Hepatocyte (in vitro differentiated cells): Measurements from ENCODE around the gene IL17REL. TPM values are rescaled to one million over a fixed set of nuclear protein-coding genes. Genes with fewer than 3 reads are reported as not detected.

Experiments
- DNase-seq: peaks from one replicate; pipeline ENCODE4 v3.0.0-alpha.2; 2016; ENCODE audit warnings: low spot score
- H2AFZ ChIP-seq: fragments of 200-600 bp; sonication (generic); 2 replicates; pipeline ENCODE4 v1.6.0; 2016; ENCODE audit warnings: antibody characterized with exemption, mild to moderate bottlenecking
- H3K27ac ChIP-seq: fragments of 200-600 bp; sonication (generic); 2 replicates; pipeline ENCODE4 v1.5.1; 2016; ENCODE audit warnings: mild to moderate bottlenecking
- H3K27me3 ChIP-seq: fragments of 200-600 bp; sonication (generic); 2 replicates; pipeline ENCODE4 v1.6.1; 2016
- H3K36me3 ChIP-seq: fragments of 200-600 bp; sonication (generic); replicated peaks from 2 replicates; pipeline ENCODE4 v1.5.1; 2016; ENCODE audit warnings: low read depth; ENCODE audit not compliant: insufficient read depth
- H3K4me1 ChIP-seq: fragments of 200-600 bp; sonication (generic); 2 replicates; pipeline ENCODE4 v1.5.1; 2016; ENCODE audit warnings: mild to moderate bottlenecking, moderate library complexity; ENCODE audit not compliant: insufficient read depth
- H3K4me2 ChIP-seq: fragments of 200-600 bp; sonication (generic); 2 replicates; pipeline ENCODE4 v1.6.0; 2016
- H3K4me3 ChIP-seq: fragments of 200-600 bp; sonication (generic); 2 replicates; pipeline ENCODE4 v1.5.1; 2016; ENCODE audit warnings: mild to moderate bottlenecking
- H3K79me2 ChIP-seq: fragments of 200-600 bp; sonication (generic); 2 replicates; pipeline ENCODE4 v1.6.0; 2017; ENCODE audit warnings: mild to moderate bottlenecking
- H3K9me2 ChIP-seq: fragments of 200-600 bp; sonication (generic); replicated peaks from 2 replicates; pipeline ENCODE4 v1.6.0; 2017; ENCODE audit warnings: mild to moderate bottlenecking; ENCODE audit not compliant: insufficient read depth
- H3K9me3 ChIP-seq: fragments of 200-600 bp; sonication (generic); 2 replicates; pipeline ENCODE4 v1.5.1; 2016; ENCODE audit warnings: low read depth, mild to moderate bottlenecking
- H4K20me1 ChIP-seq: fragments of 200-600 bp; sonication (generic); 2 replicates; pipeline ENCODE4 v1.6.0; 2016; ENCODE audit warnings: mild to moderate bottlenecking; ENCODE audit not compliant: insufficient read depth, poor library complexity, severe bottlenecking
- CTCF ChIP-seq: fragments of 200-600 bp; sonication (generic); IDR thresholded peaks from 2 replicates; pipeline ENCODE4 v1.5.1; 2016; ENCODE audit warnings: antibody characterized with exemption, mild to moderate bottlenecking; ENCODE audit not compliant: poor library complexity
- EZH2 ChIP-seq: fragments of 200-600 bp; sonication (generic); IDR thresholded peaks from 2 replicates; pipeline ENCODE4 v1.6.1; 2016; ENCODE audit warnings: antibody characterized with exemption, mild to moderate bottlenecking, borderline replicate concordance
- EZH2phosphoT487 ChIP-seq: fragments of 200-600 bp; sonication (generic); IDR thresholded peaks from one replicate; pipeline ENCODE4 v1.6.1; 2018; ENCODE audit warnings: antibody characterized with exemption, mild to moderate bottlenecking, low read depth, moderate library complexity; ENCODE audit not compliant: unreplicated experiment, severe bottlenecking
- WGBS: methylation state at CpG from one replicate; pipeline ENCODE4 v1.1.6; 2016; ENCODE audit warnings: low lambda C conversion rate; ENCODE audit errors: missing lambda C conversion rate; 5-methylcytosine and 5-hydroxymethylcytosine counted together
- polyA plus RNA-seq: library from polyadenylated mRNA; unstranded; fragments of >200 nt; fragmentation: Nextera tagmentation; extraction: Ambion mirVana; gene quantifications from 2 replicates; pipeline ENCODE4 v1.2.1, GENCODE V29; 2016
- total RNA-seq: library from RNA; depleted of rRNA; stranded (reverse); fragments of >200 nt; gene quantifications from 2 replicates; pipeline ENCODE4 v1.2.3, GENCODE V29; 2014

Gene IL17REL
- total and polyA plus RNA-seq, 2 experiments from 2014 or later = not detected

- H4K20me1 ChIP-seq = no peaks in the 10 kb centered on the region
- H3K9me2 ChIP-seq = no peaks in the 10 kb centered on the region
- DNase-seq = no peak
- H3K9me3 ChIP-seq = no peaks in the 10 kb centered on the region
- H3K79me2 ChIP-seq = no peaks in the 10 kb centered on the region
- H3K4me3 ChIP-seq = no peak overlapping the region
- TF ChIP-seq EZH2phosphoT487 (no peak), EZH2 (no peak), CTCF (no peak)
- no peak overlapping the region for H3K4me2 ChIP-seq
- no peak overlapping the region for H2AFZ ChIP-seq
- H3K4me1 ChIP-seq = peaks cover 6% of the 10 kb centered on the region
- 92% methylated on average over 18 of the region's 18 CpGs for WGBS
- H3K36me3 ChIP-seq = no peaks in the 10 kb centered on the region
- H3K27me3 ChIP-seq = peaks cover 5% of the 10 kb centered on the region
- H3K27ac ChIP-seq = no peak overlapping the region
Measured at GRCh38 chr22:50053861-50054260, 41.3 kb upstream of the IL17REL start.

- Histone ChIP-seq H3K4me3 (no peak overlapping the region), H4K20me1 (no peaks in the 10 kb centered on the region), H3K4me2 (no peak overlapping the region), H3K4me1 (no peaks in the 10 kb centered on the region), H3K27ac (no peak overlapping the region), H3K27me3 (no peaks in the 10 kb centered on the region), H2AFZ (no peak overlapping the region), H3K36me3 (no peaks in the 10 kb centered on the region), H3K9me3 (no peaks in the 10 kb centered on the region), H3K79me2 (no peaks in the 10 kb centered on the region), H3K9me2 (no peaks in the 10 kb centered on the region)
- TF ChIP-seq EZH2 = no peak
- no peak for TF ChIP-seq EZH2phosphoT487
- no peak for TF ChIP-seq CTCF
- 93% methylated on average over 18 of the region's 18 CpGs for WGBS
- DNase-seq = no peak
Measured at GRCh38 chr22:50051930-50052329, 39.4 kb upstream of the IL17REL start.

GRCh38 chr22:50049299-50050195 is 37.0 kb upstream of the IL17REL start:
- no peak for DNase-seq
- H3K4me1 ChIP-seq = no peaks in the 10 kb centered on the region
- H3K36me3 ChIP-seq = no peaks in the 10 kb centered on the region
- 95% methylated on average over 32 of the region's 36 CpGs for WGBS
- H3K79me2 ChIP-seq = no peaks in the 10 kb centered on the region
- H3K27me3 ChIP-seq = no peaks in the 10 kb centered on the region
- TF ChIP-seq EZH2phosphoT487 (no peak), CTCF (no peak), EZH2 (no peak)
- H3K9me3 ChIP-seq = no peaks in the 10 kb centered on the region
- H2AFZ ChIP-seq = no peak overlapping the region
- H3K4me2 ChIP-seq = no peak overlapping the region
- no peak overlapping the region for H3K27ac ChIP-seq
- H3K4me3 ChIP-seq = no peak overlapping the region
- H4K20me1 ChIP-seq = no peaks in the 10 kb centered on the region
- no peaks in the 10 kb centered on the region for H3K9me2 ChIP-seq
